Tibial nerve (tissue), 4 donors: ENCODE measurements around the gene SPATS2L. TPM values are rescaled to one million over a fixed set of nuclear protein-coding genes. Genes with fewer than 3 reads are reported as not detected.

Experiments used
- DNase-seq, 2 donors: peaks; one replicate each; pipeline ENCODE4 v3.0.0-alpha.2; 2019; ENCODE audit warnings: low spot score in 2 of 2
- H3K27ac ChIP-seq, 4 donors: fragments of 200-600 bp; sonication (generic) in 3 of 4; one replicate each; pipeline ENCODE4 v1.5.1; 2017 to 2019; ENCODE audit warnings: mild to moderate bottlenecking in 1 of 4
- H3K27me3 ChIP-seq, 2 donors: fragments of 200-600 bp; sonication (generic) in 1 of 2; one replicate each; pipeline versions ENCODE4 v1.5.1 to v1.6.0; 2017 to 2019
- H3K36me3 ChIP-seq, 3 donors: fragments of 200-600 bp; sonication (generic); one replicate each; pipeline ENCODE4 v1.5.1; 2018 to 2019
- H3K4me1 ChIP-seq, 4 donors: fragments of 200-600 bp; sonication (generic) in 3 of 4; one replicate each; pipeline ENCODE4 v1.5.1; 2017 to 2019
- H3K4me3 ChIP-seq, 4 donors: fragments of 200-600 bp; sonication (generic) in 3 of 4; one replicate each; pipeline ENCODE4 v1.5.1; 2017 to 2019; ENCODE audit warnings: mild to moderate bottlenecking in 1 of 4, moderate library complexity in 1 of 4
- H3K9me3 ChIP-seq, 4 donors: fragments of 200-600 bp; sonication (generic) in 3 of 4; one replicate each; pipeline ENCODE4 v1.5.1; 2017 to 2019
- EP300 ChIP-seq, 2 donors: sonication (generic); formaldehyde crosslinking; IDR thresholded peaks; one replicate each; pipeline ENCODE4 v1.6.1; 2017; ENCODE audit warnings: antibody characterized with exemption in 2 of 2, mild to moderate bottlenecking in 1 of 2
- POLR2A ChIP-seq, 2 donors: fragments of 450-650 bp; IDR thresholded peaks; one replicate each; pipeline ENCODE4 v1.6.1; 2017; ENCODE audit warnings: antibody characterized with exemption in 2 of 2, mild to moderate bottlenecking in 2 of 2, moderate library complexity in 2 of 2
- WGBS, 2 donors: methylation state at CpG; one replicate each; pipeline ENCODE4 v1.1.5; 2018; 5-methylcytosine and 5-hydroxymethylcytosine counted together
- total RNA-seq, 4 donors: library from RNA; depleted of rRNA; stranded (reverse); fragments of >200 nt; gene quantifications; one replicate each; pipeline ENCODE4 v1.1.0, GENCODE V29; 2016
- TF ChIP-seq, protein P1 (sequence below), 5 experiments: fragments of 200-600 bp in 3 of 5; fragments of 450-650 bp in 2 of 5; sonication (generic) in 3 of 5; IDR thresholded peaks; one replicate each; pipeline ENCODE4 v1.5.1; 2016 to 2019; ENCODE audit warnings: antibody characterized with exemption in 5 of 5, mild to moderate bottlenecking in 3 of 5, moderate library complexity in 2 of 5

SPATS2L gene
- total RNA-seq, 4 donors from 2014 or later, result 50.9 to 74.1 (median 57.2) TPM

DNA sequence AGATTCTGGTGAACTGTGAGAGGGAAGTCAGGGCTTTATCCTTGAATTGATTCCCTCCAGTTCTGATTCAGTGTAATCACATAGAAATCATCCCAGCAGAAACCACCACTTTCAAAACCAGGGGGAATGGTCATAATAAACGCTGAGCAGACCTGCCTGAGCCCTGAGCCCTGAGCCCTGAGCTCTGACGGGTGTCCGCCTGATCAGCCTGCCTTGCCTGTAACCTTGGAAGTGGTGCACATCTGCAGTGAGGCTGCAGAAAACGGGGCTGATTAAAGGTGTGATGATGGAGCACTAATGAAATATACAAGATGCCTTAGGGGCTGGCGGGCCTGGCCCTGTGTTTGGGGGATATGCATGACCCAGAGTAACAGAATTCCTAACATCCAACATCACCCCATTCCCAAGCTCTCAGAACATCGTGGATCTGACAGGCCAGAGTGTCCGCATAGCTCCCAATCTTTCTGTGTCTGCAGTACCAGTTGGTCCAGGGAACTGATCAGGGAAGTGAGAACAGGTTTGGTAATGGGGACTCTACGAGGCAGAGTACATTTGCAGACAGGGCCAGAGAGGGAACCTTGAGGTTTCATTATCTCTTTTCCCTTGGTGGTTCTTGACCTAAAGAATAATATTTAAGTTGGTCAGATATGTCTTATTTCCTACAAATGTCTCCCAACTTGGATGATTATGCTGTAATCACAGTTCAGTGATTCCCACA, 165.6 kb downstream of the SPATS2L start:
- Histone ChIP-seq H3K27ac (no peak overlapping the region), H3K4me1 (peaks cover 0 to 46% (median 8%) of the 10 kb centered on the region in 4 donors), H3K9me3 (no peaks in the 10 kb centered on the region), H3K27me3 (no peaks in the 10 kb centered on the region), H3K4me3 (no peak overlapping the region), H3K36me3 (peaks cover 2 to 66% (median 6%) of the 10 kb centered on the region in 3 donors)
- TF ChIP-seq EP300 (IDR thresholded peaks at IDR 0.05) (no peak), POLR2A (IDR thresholded peaks at IDR 0.05) (no peak)
- TF ChIP-seq, protein P1, sequence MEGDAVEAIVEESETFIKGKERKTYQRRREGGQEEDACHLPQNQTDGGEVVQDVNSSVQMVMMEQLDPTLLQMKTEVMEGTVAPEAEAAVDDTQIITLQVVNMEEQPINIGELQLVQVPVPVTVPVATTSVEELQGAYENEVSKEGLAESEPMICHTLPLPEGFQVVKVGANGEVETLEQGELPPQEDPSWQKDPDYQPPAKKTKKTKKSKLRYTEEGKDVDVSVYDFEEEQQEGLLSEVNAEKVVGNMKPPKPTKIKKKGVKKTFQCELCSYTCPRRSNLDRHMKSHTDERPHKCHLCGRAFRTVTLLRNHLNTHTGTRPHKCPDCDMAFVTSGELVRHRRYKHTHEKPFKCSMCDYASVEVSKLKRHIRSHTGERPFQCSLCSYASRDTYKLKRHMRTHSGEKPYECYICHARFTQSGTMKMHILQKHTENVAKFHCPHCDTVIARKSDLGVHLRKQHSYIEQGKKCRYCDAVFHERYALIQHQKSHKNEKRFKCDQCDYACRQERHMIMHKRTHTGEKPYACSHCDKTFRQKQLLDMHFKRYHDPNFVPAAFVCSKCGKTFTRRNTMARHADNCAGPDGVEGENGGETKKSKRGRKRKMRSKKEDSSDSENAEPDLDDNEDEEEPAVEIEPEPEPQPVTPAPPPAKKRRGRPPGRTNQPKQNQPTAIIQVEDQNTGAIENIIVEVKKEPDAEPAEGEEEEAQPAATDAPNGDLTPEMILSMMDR (IDR thresholded peaks at IDR 0.05), result no peak
- DNase-seq, result no peak
- WGBS, 2 donors, result 81 to 84% methylated on average over 8 of the region's 8 CpGs

DNA sequence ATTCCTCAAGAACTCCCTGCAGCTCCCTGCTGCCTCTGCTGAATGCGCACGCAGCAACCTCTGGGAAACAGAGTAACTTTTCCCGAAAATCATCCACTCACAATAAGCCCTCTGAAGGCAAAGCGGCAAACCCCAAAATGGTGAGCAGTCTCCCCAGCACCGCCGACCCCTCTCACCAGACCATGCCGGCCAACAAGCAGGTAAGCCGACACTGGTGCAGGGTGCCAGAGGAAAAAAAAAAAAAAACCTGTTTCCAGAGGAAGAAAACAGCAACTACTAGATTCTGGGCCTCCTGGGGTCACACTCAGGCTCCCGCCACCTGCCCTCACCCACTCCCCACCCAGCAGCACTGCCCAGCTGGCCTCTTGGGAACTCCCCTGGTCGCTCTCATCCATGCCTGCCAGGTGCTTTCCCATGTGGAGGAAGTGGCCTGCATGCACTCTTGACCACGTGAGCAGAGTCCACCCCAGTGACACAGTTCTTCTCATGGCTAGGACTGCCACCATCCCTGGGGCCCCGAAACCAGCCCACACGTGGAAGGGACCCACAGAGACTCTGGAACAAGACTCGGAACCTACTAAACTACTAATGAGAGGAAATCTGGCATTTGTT, 166.5 kb downstream of the SPATS2L start:
- Histone ChIP-seq H3K4me3 (no peak overlapping the region), H3K9me3 (no peaks in the 10 kb centered on the region), H3K27ac (no peak overlapping the region), H3K27me3 (no peaks in the 10 kb centered on the region), H3K4me1 (peaks cover 0 to 37% (median 6%) of the 10 kb centered on the region in 4 donors), H3K36me3 (peaks cover 2 to 74% (median 6%) of the 10 kb centered on the region in 3 donors)
- TF ChIP-seq EP300 (IDR thresholded peaks at IDR 0.05), result no peak
- TF ChIP-seq, protein P1 (IDR thresholded peaks at IDR 0.05), result no peak
- no peak for TF ChIP-seq POLR2A (IDR thresholded peaks at IDR 0.05)
- 92 to 95% methylated on average over 13 to 14 of the region's 14 CpGs for WGBS, 2 donors
- DNase-seq, result no peak

DNA sequence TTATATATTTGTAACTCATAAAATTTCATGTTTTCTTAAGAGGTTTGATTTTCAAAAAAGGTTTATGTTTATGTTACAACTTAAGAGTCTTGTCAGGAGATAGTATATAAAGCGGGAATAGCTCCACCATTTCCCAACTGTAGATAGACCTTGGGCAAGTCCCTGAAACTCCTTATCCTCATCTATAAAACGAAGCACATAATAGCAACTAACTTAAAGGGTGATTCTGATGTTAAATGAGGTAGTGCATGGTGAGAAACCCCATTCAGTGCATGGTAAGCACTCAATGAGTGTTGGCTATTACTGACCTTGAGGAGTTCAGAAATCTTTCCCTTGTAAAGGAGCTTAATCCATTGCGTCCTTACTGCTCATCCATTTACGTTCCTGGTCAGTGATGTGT, 169.3 kb downstream of the SPATS2L start:
- peaks cover 2 to 71% (median 6%) of the 10 kb centered on the region in 3 donors for H3K36me3 ChIP-seq
- H3K4me3 ChIP-seq, result no peak overlapping the region
- H3K4me1 ChIP-seq, result peaks cover 0 to 24% (median 3%) of the 10 kb centered on the region in 4 donors
- no peak overlapping the region for H3K27ac ChIP-seq
- 77 to 94% methylated on average over 4 of the region's 4 CpGs for WGBS, 2 donors
- DNase-seq, result no peak
- H3K27me3 ChIP-seq, result no peaks in the 10 kb centered on the region
- TF ChIP-seq, protein P1 (IDR thresholded peaks at IDR 0.05), result no peak
- TF ChIP-seq POLR2A (IDR thresholded peaks at IDR 0.05) (no peak), EP300 (IDR thresholded peaks at IDR 0.05) (no peak)
- no peaks in the 10 kb centered on the region for H3K9me3 ChIP-seq

DNA sequence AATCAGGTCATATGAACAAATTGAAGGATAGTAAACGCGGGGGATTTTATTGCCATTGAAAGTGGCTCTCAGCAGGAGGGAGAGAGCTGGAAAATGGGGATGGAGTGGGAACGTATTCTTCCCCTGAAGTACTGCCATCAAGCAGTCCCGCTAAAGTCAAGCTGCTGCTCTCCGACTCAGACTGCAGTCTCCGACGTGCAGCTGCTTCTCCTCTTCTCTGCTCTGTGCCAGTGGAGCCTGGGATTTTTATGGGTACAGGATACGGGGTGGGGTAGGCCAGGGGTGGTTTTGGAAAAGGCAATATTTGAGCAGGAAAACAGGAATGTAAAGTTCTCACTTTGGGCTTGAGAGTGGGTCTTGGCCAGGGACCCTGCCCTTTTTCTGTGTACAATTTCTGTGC, 170.3 kb downstream of the SPATS2L start:
- Histone ChIP-seq H3K27ac (peak overlapping the region in 3 of 4 donors; percentile 1 to 76 (median 36)), H3K4me1 (peaks cover 0 to 27% (median 5%) of the 10 kb centered on the region in 4 donors), H3K4me3 (no peak overlapping the region), H3K27me3 (no peaks in the 10 kb centered on the region), H3K9me3 (no peaks in the 10 kb centered on the region), H3K36me3 (peaks cover 2 to 67% (median 6%) of the 10 kb centered on the region in 3 donors)
- no peak for DNase-seq
- 48 to 50% methylated on average over 8 of the region's 8 CpGs for WGBS, 2 donors
- TF ChIP-seq, protein P1 (IDR thresholded peaks at IDR 0.05), result no peak
- no peak for TF ChIP-seq POLR2A (IDR thresholded peaks at IDR 0.05)
- no peak for TF ChIP-seq EP300 (IDR thresholded peaks at IDR 0.05)

DNA sequence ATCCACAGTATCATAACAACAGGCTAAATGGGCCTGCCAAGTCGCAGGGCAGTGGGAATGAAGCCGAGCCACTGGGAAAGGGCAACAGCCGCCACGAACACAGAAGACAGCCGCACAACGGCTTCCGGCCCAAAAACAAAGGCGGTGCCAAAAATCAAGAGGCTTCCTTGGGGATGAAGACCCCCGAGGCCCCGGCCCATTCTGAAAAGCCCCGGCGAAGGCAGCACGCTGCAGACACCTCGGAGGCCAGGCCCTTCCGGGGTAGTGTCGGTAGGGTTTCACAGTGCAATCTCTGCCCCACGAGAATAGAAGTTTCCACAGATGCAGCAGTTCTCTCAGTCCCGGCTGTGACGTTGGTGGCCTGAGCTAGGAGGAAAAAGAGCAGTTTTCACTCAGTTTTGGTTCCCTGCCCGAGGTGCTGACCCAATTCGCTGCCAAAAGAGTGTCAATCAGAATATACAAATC, 171.2 kb downstream of the SPATS2L start:
- TF ChIP-seq, protein P1 (IDR thresholded peaks at IDR 0.05), result no peak
- TF ChIP-seq EP300 (IDR thresholded peaks at IDR 0.05) (no peak), POLR2A (IDR thresholded peaks at IDR 0.05) (no peak)
- WGBS, 2 donors, result 59 to 68% methylated on average over 14 to 21 of the region's 21 CpGs
- no peaks in the 10 kb centered on the region for H3K27me3 ChIP-seq
- H3K27ac ChIP-seq, result peak overlapping the region in 2 of 4 donors; percentile 36 to 76
- H3K4me1 ChIP-seq, result peaks cover 0 to 27% (median 5%) of the 10 kb centered on the region in 4 donors
- peak; percentile 65 to 78 for DNase-seq
- H3K4me3 ChIP-seq, result peak overlapping the region in 1 of 4 donors; percentile 19
- peaks cover 2 to 59% (median 6%) of the 10 kb centered on the region in 3 donors for H3K36me3 ChIP-seq
- no peaks in the 10 kb centered on the region for H3K9me3 ChIP-seq
